H1 (cell line): ENCODE measurements around the gene DNAJC17. TPM values are rescaled to one million over a fixed set of nuclear protein-coding genes. Genes with fewer than 3 reads are reported as not detected.

Source experiments
- CTCF ChIA-PET: fragments of 300-600 bp; sonication (Branson Sonifier 250); formaldehyde crosslinking; loops from one replicate; lab custom pipeline; 2021; ENCODE audit not compliant: partially characterized antibody; lab: Charles Lee
- POLR2A ChIA-PET: fragments of 300-600 bp; sonication (Branson Sonifier 250); formaldehyde crosslinking; loops from one replicate; lab custom pipeline; 2021; ENCODE audit warnings: inconsistent platforms; ENCODE audit not compliant: partially characterized antibody; lab: Charles Lee
- DNase-seq, 2 experiments: peaks; one replicate each; pipeline versions ENCODE4 v3.0.0 to v3.0.0-alpha.2; 2010 to 2022; ENCODE audit warnings: low spot score in 2 of 2, low read depth in 1 of 2, mixed read lengths in 1 of 2
- FAIRE-seq: peaks from 2 replicates; lab custom pipeline; 2011; peaks lifted over from hg19 to GRCh38; lab: Jason Lieb, UNC
- H2AFZ ChIP-seq: 2 replicates; pipeline ENCODE4 v1.8.1; 2012; ENCODE audit warnings: low read length, inconsistent platforms
- H2AK5ac ChIP-seq: 2 replicates; pipeline ENCODE4 v1.6.1; 2013; ENCODE audit warnings: low read depth, low read length
- H2BK120ac ChIP-seq: replicated peaks from 2 replicates; pipeline ENCODE3; 2013; ENCODE audit warnings: low read depth, low read length, inconsistent platforms
- H2BK12ac ChIP-seq: 2 replicates; pipeline ENCODE4 v1.6.1; 2013; ENCODE audit warnings: low read depth, low read length
- H2BK15ac ChIP-seq: 2 replicates; pipeline ENCODE4 v1.6.1; 2013; ENCODE audit warnings: low read length
- H2BK20ac ChIP-seq: 2 replicates; pipeline ENCODE4 v1.6.1; 2013; ENCODE audit warnings: low read length
- H2BK5ac ChIP-seq: 2 replicates; pipeline ENCODE4 v1.6.1; 2013; ENCODE audit warnings: low read depth, low read length
- H3K14ac ChIP-seq: 2 replicates; pipeline ENCODE4 v1.6.1; 2013; ENCODE audit warnings: inconsistent platforms; ENCODE audit not compliant: insufficient read length
- H3K18ac ChIP-seq: 2 replicates; pipeline ENCODE4 v1.6.1; 2013; ENCODE audit warnings: low read length; ENCODE audit errors: extremely low read depth
- H3K23ac ChIP-seq: 2 replicates; pipeline ENCODE4 v1.6.1; 2013; ENCODE audit warnings: inconsistent platforms; ENCODE audit not compliant: insufficient read length
- H3K23me2 ChIP-seq: 2 replicates; pipeline ENCODE4 v1.6.1; 2013; ENCODE audit warnings: low read depth, low read length
- H3K27ac ChIP-seq: 2 replicates; pipeline ENCODE4 v1.6.1; 2011; ENCODE audit warnings: low read depth, low read length, inconsistent platforms
- H3K27me3 ChIP-seq, 4 experiments: replicated peaks in 1 of 4; 1 replicate in 1 of 4; 2 replicates in 3 of 4; pipeline versions ENCODE4 v1.6.1 to v1.8.1; 2011 to 2013; ENCODE audit warnings: low read length in 3 of 4, mild to moderate bottlenecking in 3 of 4, inconsistent platforms in 2 of 4, mixed read lengths in 2 of 4, moderate library complexity in 1 of 4; ENCODE audit not compliant: control insufficient read depth in 3 of 4, insufficient read depth in 3 of 4; ENCODE audit errors: extremely low read depth in 1 of 4
- H3K36me3 ChIP-seq, 4 experiments: 2 replicates each; pipeline versions ENCODE4 v1.6.1 to v1.8.1; 2011 to 2013; ENCODE audit warnings: mild to moderate bottlenecking in 4 of 4, low read length in 3 of 4, moderate library complexity in 2 of 4, control low read depth in 1 of 4, inconsistent platforms in 1 of 4; ENCODE audit not compliant: insufficient read depth in 4 of 4, control insufficient read depth in 2 of 4
- H3K4ac ChIP-seq: replicated peaks from 2 replicates; pipeline ENCODE3; 2013; ENCODE audit warnings: low read length, low read depth, mixed read lengths, inconsistent platforms; ENCODE audit not compliant: insufficient read length
- H3K4me1 ChIP-seq, 4 experiments: replicated peaks in 1 of 4; 1 replicate in 1 of 4; 2 replicates in 3 of 4; pipeline versions ENCODE4 v1.6.1 to v1.8.1; 2011 to 2013; ENCODE audit warnings: low read length in 3 of 4, inconsistent platforms in 2 of 4, mixed read lengths in 1 of 4; ENCODE audit not compliant: insufficient read depth in 4 of 4, control insufficient read depth in 3 of 4
- H3K4me2 ChIP-seq, 2 experiments: 2 replicates each; pipeline versions ENCODE4 v1.6.1 to v1.8.1; 2011 to 2013; ENCODE audit warnings: low read depth in 2 of 2, low read length in 2 of 2, control low read depth in 1 of 2, inconsistent platforms in 1 of 2, mild to moderate bottlenecking in 1 of 2; ENCODE audit not compliant: insufficient read depth in 1 of 2
- H3K4me3 ChIP-seq, 4 experiments: fragments of 200-600, 300-600 bp in 1 of 4; sonication (generic), shearing (Covaris generic), sonication (Bioruptor Twin) in 1 of 4; 2 replicates each; pipeline versions ENCODE4 v1.5.1 to v1.8.1; 2011 to 2016; ENCODE audit warnings: low read length in 4 of 4, low read depth in 3 of 4, control low read depth in 2 of 4, inconsistent platforms in 2 of 4, mild to moderate bottlenecking in 2 of 4, mixed read lengths in 1 of 4, moderate library complexity in 1 of 4; ENCODE audit not compliant: insufficient read depth in 2 of 4; ENCODE audit errors: extremely low read depth in 1 of 4
- H3K56ac ChIP-seq: replicated peaks from 2 replicates; pipeline ENCODE3; 2013; ENCODE audit warnings: low read depth, mild to moderate bottlenecking, mixed read lengths, low read length, inconsistent platforms; ENCODE audit not compliant: insufficient read length
- H3K79me1 ChIP-seq: 2 replicates; pipeline ENCODE4 v1.6.1; 2013; ENCODE audit warnings: low read depth, low read length, control low read depth
- H3K79me2 ChIP-seq, 2 experiments: 2 replicates each; pipeline versions ENCODE4 v1.6.1 to v1.8.1; 2012 to 2013; ENCODE audit warnings: low read length in 2 of 2, mild to moderate bottlenecking in 2 of 2, inconsistent platforms in 1 of 2; ENCODE audit not compliant: insufficient read depth in 2 of 2, control insufficient read depth in 1 of 2
- H3K9ac ChIP-seq, 4 experiments: replicated peaks in 1 of 4; 1 replicate in 1 of 4; 2 replicates in 3 of 4; pipeline versions ENCODE4 v1.6.1 to v1.8.1; 2011 to 2013; ENCODE audit warnings: low read depth in 3 of 4, low read length in 3 of 4, control low read depth in 2 of 4, mild to moderate bottlenecking in 2 of 4, moderate library complexity in 2 of 4, inconsistent platforms in 1 of 4; ENCODE audit errors: extremely low read depth in 1 of 4
- H3K9me3 ChIP-seq, 2 experiments: 2 replicates each; pipeline versions ENCODE4 v1.6.1 to v1.8.1; 2012 to 2013; ENCODE audit warnings: mild to moderate bottlenecking in 2 of 2, moderate library complexity in 2 of 2, control low read depth in 1 of 2, inconsistent platforms in 1 of 2, low read depth in 1 of 2, low read length in 1 of 2, mixed read lengths in 1 of 2; ENCODE audit not compliant: insufficient read depth in 2 of 2
- H4K20me1 ChIP-seq, 2 experiments: replicated peaks in 1 of 2; 2 replicates each; pipeline versions ENCODE3 to v1.8.1; 2011 to 2013; ENCODE audit warnings: inconsistent platforms in 2 of 2, low read length in 2 of 2, mild to moderate bottlenecking in 1 of 2; ENCODE audit not compliant: insufficient read depth in 2 of 2, control insufficient read depth in 1 of 2
- H4K5ac ChIP-seq: 2 replicates; pipeline ENCODE4 v1.6.1; 2013; ENCODE audit warnings: low read length, low read depth, mixed read lengths, inconsistent platforms; ENCODE audit not compliant: insufficient read length
- H4K8ac ChIP-seq: 2 replicates; pipeline ENCODE4 v1.8.0; 2013; ENCODE audit warnings: mild to moderate bottlenecking, moderate library complexity, low read length, inconsistent platforms; ENCODE audit not compliant: insufficient read depth; ENCODE audit errors: extremely low read depth
- H4K91ac ChIP-seq: replicated peaks from 2 replicates; pipeline ENCODE3; 2013; ENCODE audit warnings: low read length, mixed read lengths, inconsistent platforms; ENCODE audit not compliant: insufficient read length
- CBX5 ChIP-seq: fragments of 300-800, 300-1000 bp; sonication (generic); IDR thresholded peaks from 2 replicates; pipeline ENCODE4 v1.7.1; 2016; ENCODE audit warnings: antibody characterized with exemption, low read length, low read depth
- CHD1 ChIP-seq: IDR thresholded peaks from 2 replicates; pipeline ENCODE4 v1.6.1; 2012; ENCODE audit warnings: low read depth, low read length, improper control_type of control experiment
- CTBP2 ChIP-seq: IDR thresholded peaks from 2 replicates; pipeline ENCODE4 v1.7.0; 2011; ENCODE audit warnings: borderline replicate concordance, mild to moderate bottlenecking, moderate library complexity, mixed read lengths, low read length; ENCODE audit not compliant: insufficient read depth, insufficient read length
- KDM4A ChIP-seq: IDR thresholded peaks from one replicate; pipeline ENCODE4 v1.7.1; 2012; ENCODE audit warnings: low read depth, mild to moderate bottlenecking, moderate library complexity, low read length, inconsistent platforms; ENCODE audit not compliant: severe bottlenecking
- RBBP5 ChIP-seq: IDR thresholded peaks from 2 replicates; pipeline ENCODE4 v1.7.1; 2012; ENCODE audit warnings: low read depth, mild to moderate bottlenecking, inconsistent platforms, low read length, moderate library complexity, borderline replicate concordance
- RNF2 ChIP-seq: fragments of 200-900, 300-1000 bp; sonication (generic); IDR thresholded peaks from 2 replicates; pipeline ENCODE4 v1.7.1; 2016; ENCODE audit warnings: borderline replicate concordance, low read depth, mild to moderate bottlenecking, antibody characterized with exemption, low read length; ENCODE audit not compliant: poor library complexity, severe bottlenecking; ENCODE audit errors: missing control alignments
- SRF ChIP-seq: IDR thresholded peaks from 2 replicates; pipeline ENCODE4 v1.6.1; 2011; ENCODE audit warnings: mild to moderate bottlenecking, low read depth, low read length, moderate library complexity
- TBP ChIP-seq: IDR thresholded peaks from 2 replicates; pipeline ENCODE4 v1.6.1; 2011; ENCODE audit warnings: low read depth, low read length, improper control_type of control experiment
- TCF12 ChIP-seq: IDR thresholded peaks from 2 replicates; pipeline ENCODE4 v1.6.1; 2011; ENCODE audit warnings: low read depth, mild to moderate bottlenecking, low read length
- whole genome bisulfite sequencing, 2 experiments: shearing (Covaris generic) in 1 of 2; methylation state at CpG; one replicate each; pipeline versions ENCODE4 v1.1.6 to v1.1.7; 2013 to 2015; ENCODE audit warnings: low lambda C conversion rate in 2 of 2, mixed read lengths in 2 of 2, inconsistent platforms in 1 of 2, low coverage in 1 of 2, missing lambda C conversion rate in 1 of 2; ENCODE audit not compliant: insufficient replicate concordance in 2 of 2, insufficient coverage in 1 of 2, insufficient read length in 1 of 2; ENCODE audit errors: extremely low coverage in 1 of 2, missing lambda C conversion rate in 1 of 2; 5-methylcytosine and 5-hydroxymethylcytosine counted together
- polyA plus RNA-seq, 7 experiments: library from polyadenylated mRNA; depleted of rRNA in 3 of 7; stranded (reverse) in 5 of 7; unstranded in 2 of 7; fragments of >200 nt in 5 of 7; fragments of 200-250 nt in 2 of 7; gene quantifications; 1 replicate in 5 of 7; 2 replicates in 1 of 7; 4 replicates in 1 of 7; pipeline versions ENCODE4 v1.2.1 to v1.2.3, GENCODE V29; 2011 to 2013; ENCODE audit warnings: missing spikeins in 2 of 7, mixed read lengths in 2 of 7
- total RNA-seq: library from RNA; stranded (reverse); fragmentation: NEBNext Ultra II Directional; extraction: Animal tissue kit (Norgen Biotek cat#: 25700); gene quantifications from 2 replicates; pipeline ENCODE4 v1.2.1, GENCODE V29; 2021

Gene DNAJC17
- total and polyA plus RNA-seq, 2 of the 8 experiments (the other 6 are each of a cell fraction or from before 2014, with no cell fraction given) = 39.5 to 45.4 TPM

DNA sequence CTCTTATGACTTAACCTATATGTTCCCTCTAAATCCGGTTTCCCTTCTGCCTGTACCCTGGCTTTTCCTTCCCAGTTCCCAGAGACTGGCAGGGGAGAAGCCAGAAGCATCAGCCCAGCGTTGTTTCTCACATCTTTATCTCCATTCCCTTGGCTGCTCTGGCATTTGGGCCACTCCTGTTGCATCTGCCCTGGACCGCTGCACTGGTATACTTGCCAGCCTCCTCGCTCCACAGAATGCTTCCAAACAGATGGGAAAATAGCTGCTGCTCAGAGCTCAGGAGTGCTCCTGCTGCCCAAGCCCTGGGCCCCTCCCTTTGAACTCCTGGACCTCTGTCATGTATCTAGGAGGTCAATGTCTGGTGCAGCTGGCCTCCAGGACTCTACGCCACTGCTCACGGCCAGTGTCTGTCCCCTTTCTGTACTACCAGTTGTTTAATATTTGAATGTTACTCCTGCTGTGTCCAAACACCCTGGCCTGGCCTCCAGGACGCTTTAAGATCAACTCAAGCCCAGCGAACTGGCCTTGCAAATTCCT is 43.4 kb upstream of the DNAJC17 start:
- POLR2A ChIA-PET = interaction anchor here (1.2 to 1.7 kb wide), 2 partner anchors 9 to 23 kb away, joined by 3 to 4 read pairs; partner anchors contain the start of gene RHOV
- Histone ChIP-seq H3K79me2 (peaks cover 0 to 43% of the 10 kb centered on the region in 2 experiments; a peak in 2 of 4 replicates), H4K20me1 (peaks cover 8 to 19% of the 10 kb centered on the region in 2 experiments)

More for the DNA sequence above, 43.4 kb upstream of the DNAJC17 start:
- Histone ChIP-seq H3K23me2 (no peaks in the 10 kb centered on the region; the same call in 1 of the 2 replicates), H2BK15ac (no peak overlapping the region), H3K36me3 (peaks cover 17 to 47% (median 32%) of the 10 kb centered on the region in 4 experiments; a peak in 7 of 8 replicates), H2AK5ac (no peak overlapping the region), H3K4me1 (peaks cover 0 to 19% (median 10%) of the 10 kb centered on the region in 4 experiments; a peak in 6 of 7 replicates), H3K4ac (no peak overlapping the region), H3K18ac (no peak overlapping the region), H3K4me3 (no peak overlapping the region), H2BK120ac (no peak overlapping the region), H2BK5ac (no peak overlapping the region), H4K91ac (no peak overlapping the region), H2BK12ac (no peak overlapping the region), H3K27ac (no peak overlapping the region), H2BK20ac (no peak overlapping the region), H4K8ac (no peak overlapping the region), H3K27me3 (no peaks in the 10 kb centered on the region), H3K14ac (no peak overlapping the region), H2AFZ (no peak overlapping the region), H4K5ac (no peak overlapping the region), H3K79me1 (peaks cover 23% of the 10 kb centered on the region), H3K4me2 (no peak overlapping the region), H3K23ac (no peak overlapping the region), H3K9ac (no peak overlapping the region), H3K9me3 (no peaks in the 10 kb centered on the region), H3K56ac (no peak overlapping the region)
- TF ChIP-seq SRF (no peak), CTBP2 (no peak), TBP (no peak), CHD1 (no peak), KDM4A (no peak), RNF2 (no peak), CBX5 (no peak), TCF12 (no peak), RBBP5 (no peak)
- 91% methylated on average over 8 of the region's 8 CpGs; no CpG with 5 or more reads in 1 of the 2 experiments for WGBS, 2 experiments
- CTCF ChIA-PET = interaction anchor here (0.7 to 14.5 kb wide), 4 partner anchors 6 to 65 kb away, joined by 3 to 157 read pairs (median 4); partner anchors contain the start of gene VPS18
- FAIRE-seq (no peak), DNase-seq (no peak)
